Tibial artery (tissue), 4 donors: ENCODE data around the gene NLN.

ENCODE experiments used
- DNase-seq, 2 donors: peaks; one replicate each; pipeline ENCODE4 v3.0.0-alpha.2; 2019
- H3K27ac ChIP-seq, 2 donors: fragments of 200-600 bp; sonication (generic) in 1 of 2; 1 replicate in 1 of 2; 2 replicates in 1 of 2; pipeline ENCODE4 v1.5.1; 2018 to 2019; ENCODE audit warnings: mild to moderate bottlenecking in 1 of 2
- H3K27me3 ChIP-seq, 2 donors: fragments of 200-600 bp; sonication (generic) in 1 of 2; one replicate each; pipeline versions ENCODE4 v1.5.1 to v1.6.0; 2016 to 2019
- H3K36me3 ChIP-seq, 3 donors: fragments of 200-600 bp; sonication (generic) in 2 of 3; one replicate each; pipeline ENCODE4 v1.5.1; 2016 to 2019; ENCODE audit warnings: mild to moderate bottlenecking in 2 of 3
- H3K4me1 ChIP-seq, 4 donors: fragments of 200-600 bp; sonication (generic) in 2 of 4; 1 replicate in 3 of 4; 2 replicates in 1 of 4; pipeline ENCODE4 v1.5.1; 2016 to 2019
- H3K4me3 ChIP-seq, 2 donors: fragments of 200-600 bp; sonication (generic) in 1 of 2; 1 replicate in 1 of 2; 2 replicates in 1 of 2; pipeline ENCODE4 v1.5.1; 2018 to 2019; ENCODE audit warnings: mild to moderate bottlenecking in 2 of 2
- H3K9me3 ChIP-seq, 3 donors: fragments of 200-600 bp; sonication (generic) in 1 of 3; one replicate each; pipeline ENCODE4 v1.5.1; 2016 to 2019
- CTCF ChIP-seq, 2 experiments: fragments of 200-600 bp in 1 of 2; fragments of 450-650 bp in 1 of 2; IDR thresholded peaks; one replicate each; pipeline ENCODE4 v1.5.1; 2017 to 2019; ENCODE audit warnings: antibody characterized with exemption in 2 of 2, mild to moderate bottlenecking in 1 of 2, moderate library complexity in 1 of 2
- intact Hi-C: fragments of 100-400 bp; cut with DNase I; formaldehyde crosslinking; loops from one replicate; pipeline ENCODE4 v1.15.0; 2023; ENCODE audit warnings: low total_unique reads

Gene NLN

DNA sequence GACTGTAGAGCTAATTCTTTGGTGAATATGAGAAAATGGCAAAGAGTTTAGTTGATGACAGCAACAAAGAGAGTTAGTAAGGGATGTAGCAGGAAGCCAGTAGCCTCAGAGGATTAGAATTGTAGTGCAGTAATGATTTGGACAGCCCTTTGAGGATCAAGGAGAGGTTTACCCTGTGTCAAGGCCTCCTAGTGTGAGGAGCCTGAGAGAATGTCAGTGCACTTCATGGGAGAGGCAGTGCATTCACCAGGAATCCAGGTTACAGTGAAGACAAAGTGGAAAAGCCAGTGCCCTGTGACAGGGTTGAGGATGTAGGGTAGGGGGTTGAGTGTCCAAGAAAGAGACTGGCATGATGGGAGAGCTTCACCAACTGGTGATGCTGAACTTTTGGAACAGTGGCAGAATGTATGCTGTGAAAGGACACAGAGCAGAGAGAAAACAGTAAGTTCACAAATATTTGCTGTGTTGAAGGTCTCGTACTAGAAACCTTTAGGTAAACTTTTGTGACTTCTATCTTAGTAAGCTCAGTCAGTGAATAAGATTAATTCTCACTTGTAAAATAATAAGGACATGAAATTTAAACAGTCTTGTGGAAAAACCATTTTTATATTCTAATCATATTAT, 27.3 kb downstream of the NLN start:
- no peak for DNase-seq
- H3K36me3 ChIP-seq = no peaks in the 10 kb centered on the region
- no peaks in the 10 kb centered on the region for H3K4me1 ChIP-seq
- no peaks in the 10 kb centered on the region for H3K9me3 ChIP-seq
- H3K4me3 ChIP-seq = no peak overlapping the region
- no peak overlapping the region for H3K27ac ChIP-seq
- TF ChIP-seq CTCF (IDR thresholded peaks at IDR 0.05) = no peak
- intact Hi-C loops = no loop called here
- no peaks in the 10 kb centered on the region for H3K27me3 ChIP-seq

GRCh38 chr5:65749956-65750355, 28.0 kb downstream of the NLN start:
- intact Hi-C loops = no loop called here

DNA sequence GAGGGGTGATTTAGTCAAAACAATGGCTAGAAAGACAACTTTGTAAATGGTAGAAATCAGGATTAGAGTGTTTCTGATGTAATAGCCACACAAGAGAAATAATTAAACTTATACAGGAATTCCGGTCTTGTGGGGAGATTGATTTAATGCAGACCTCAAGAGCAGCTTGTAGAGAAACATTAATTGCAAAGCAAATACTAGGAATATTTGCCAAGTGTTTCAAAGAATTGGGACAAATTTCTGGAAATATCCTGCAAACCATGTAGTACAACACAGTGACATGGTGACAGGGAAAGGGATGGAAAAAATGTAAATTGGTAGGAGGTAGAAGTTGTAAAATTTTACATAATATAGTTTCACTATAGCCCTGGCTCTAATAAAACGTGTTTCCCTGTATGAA, 28.9 kb downstream of the NLN start:
- intact Hi-C loops = no loop called here
- no peak for DNase-seq
- no peak for TF ChIP-seq CTCF (IDR thresholded peaks at IDR 0.05)

More at GRCh38 chr5:65749956-65750355, 28.0 kb downstream of the NLN start:
- Histone ChIP-seq H3K27me3 (no peaks in the 10 kb centered on the region), H3K4me3 (no peak overlapping the region), H3K9me3 (no peaks in the 10 kb centered on the region), H3K4me1 (no peaks in the 10 kb centered on the region), H3K27ac (no peak overlapping the region), H3K36me3 (no peaks in the 10 kb centered on the region)
- no peak for DNase-seq
- no peak for TF ChIP-seq CTCF (IDR thresholded peaks at IDR 0.05)

GRCh38 chr5:65753189-65753588, 31.2 kb downstream of the NLN start:
- no peak for TF ChIP-seq CTCF (IDR thresholded peaks at IDR 0.05)
- intact Hi-C loops = no loop called here
- no peak for DNase-seq

More for the DNA sequence above, 28.9 kb downstream of the NLN start:
- Histone ChIP-seq H3K36me3 (no peaks in the 10 kb centered on the region), H3K4me3 (no peak overlapping the region), H3K27ac (no peak overlapping the region), H3K4me1 (no peaks in the 10 kb centered on the region), H3K27me3 (no peaks in the 10 kb centered on the region), H3K9me3 (no peaks in the 10 kb centered on the region)

GRCh38 chr5:65758546-65759144, 36.6 kb downstream of the NLN start:
- TF ChIP-seq CTCF (IDR thresholded peaks at IDR 0.05) = no peak

More at GRCh38 chr5:65753189-65753588, 31.2 kb downstream of the NLN start:
- no peaks in the 10 kb centered on the region for H3K36me3 ChIP-seq
- no peaks in the 10 kb centered on the region for H3K4me1 ChIP-seq
- no peak overlapping the region for H3K4me3 ChIP-seq
- no peaks in the 10 kb centered on the region for H3K27me3 ChIP-seq
- no peak overlapping the region for H3K27ac ChIP-seq
- no peaks in the 10 kb centered on the region for H3K9me3 ChIP-seq

More at GRCh38 chr5:65758546-65759144, 36.6 kb downstream of the NLN start:
- intact Hi-C loops = no loop called here
- DNase-seq = no peak
- Histone ChIP-seq H3K27ac (no peak overlapping the region), H3K36me3 (peaks cover 6 to 24% (median 20%) of the 10 kb centered on the region in 3 donors), H3K4me1 (no peaks in the 10 kb centered on the region), H3K27me3 (no peaks in the 10 kb centered on the region), H3K9me3 (no peaks in the 10 kb centered on the region), H3K4me3 (no peak overlapping the region)
